GM20000 (cell line): ENCODE measurements around the gene SYDE1.

ENCODE experiments used
- DNase-seq: peaks from one replicate; pipeline ENCODE4 v3.0.0; 2012; ENCODE audit warnings: low spot score
- CTCF ChIP-seq: IDR thresholded peaks from 2 replicates; pipeline ENCODE4 v1.5.1; 2012; ENCODE audit warnings: mild to moderate bottlenecking, control low read depth; ENCODE audit errors: extremely low read depth, missing control alignments

The SYDE1 gene

GRCh38 chr19:15129856-15130585 is 22.8 kb downstream of the SYDE1 start:
- TF ChIP-seq CTCF = no peak
- DNase-seq = no peak

GRCh38 chr19:15136234-15136954 is 29.2 kb downstream of the SYDE1 start:
- TF ChIP-seq CTCF = no peak
- no peak for DNase-seq

- no peak for DNase-seq
- TF ChIP-seq CTCF = no peak
Observed at GRCh38 chr19:15137777-15138176, 30.6 kb downstream of the SYDE1 start.

GRCh38 chr19:15138427-15138826 is 31.2 kb downstream of the SYDE1 start:
- no peak for DNase-seq

GRCh38 chr19:15141143-15141542 is 33.9 kb downstream of the SYDE1 start:
- DNase-seq = no peak
- TF ChIP-seq CTCF = no peak

More at GRCh38 chr19:15138427-15138826, 31.2 kb downstream of the SYDE1 start:
- no peak for TF ChIP-seq CTCF

GRCh38 chr19:15142313-15142712 is 35.1 kb downstream of the SYDE1 start:
- no peak for DNase-seq
- no peak for TF ChIP-seq CTCF

- TF ChIP-seq CTCF = no peak
- no peak for DNase-seq
Observed at GRCh38 chr19:15144046-15144646, 36.9 kb downstream of the SYDE1 start.
